SK-N-SH treated with all-trans-retinoic acid at 6 μM for 48 hours (cell line): ENCODE measurements around the gene OR9Q1.

Source experiments
- BACH2 ChIP-seq: fragments of 250-450 bp; sonication (Bioruptor Pico); IDR thresholded peaks from 2 replicates; pipeline ENCODE4 v1.9.0; 2021; ENCODE audit warnings: mild to moderate bottlenecking, borderline replicate concordance
- CREB5 ChIP-seq: fragments of 250-450 bp; sonication (Bioruptor Pico); IDR thresholded peaks from 2 replicates; pipeline ENCODE4 v1.5.1; 2020; ENCODE audit warnings: low read depth, mild to moderate bottlenecking, moderate library complexity
- ZFP3 ChIP-seq: fragments of 250-450 bp; sonication (Bioruptor Pico); IDR thresholded peaks from 2 replicates; pipeline ENCODE4 v1.5.0; 2020; ENCODE audit warnings: mild to moderate bottlenecking, moderate library complexity
- TF ChIP-seq, protein P1 (sequence below): fragments of 250-450 bp; sonication (Bioruptor Pico); IDR thresholded peaks from 2 replicates; pipeline ENCODE4 v1.8.0; 2021; ENCODE audit warnings: low read depth, mild to moderate bottlenecking, moderate library complexity, borderline replicate concordance
- TF ChIP-seq, protein P2 (sequence below): fragments of 250-450 bp; sonication (Bioruptor Pico); IDR thresholded peaks from 2 replicates; pipeline ENCODE4 v1.8.0; 2020; ENCODE audit warnings: mild to moderate bottlenecking, moderate library complexity, borderline replicate concordance

GRCh38 chr11:58097437-58097836 lies 73.8 kb downstream of the OR9Q1 start:
- TF ChIP-seq, protein P1, sequence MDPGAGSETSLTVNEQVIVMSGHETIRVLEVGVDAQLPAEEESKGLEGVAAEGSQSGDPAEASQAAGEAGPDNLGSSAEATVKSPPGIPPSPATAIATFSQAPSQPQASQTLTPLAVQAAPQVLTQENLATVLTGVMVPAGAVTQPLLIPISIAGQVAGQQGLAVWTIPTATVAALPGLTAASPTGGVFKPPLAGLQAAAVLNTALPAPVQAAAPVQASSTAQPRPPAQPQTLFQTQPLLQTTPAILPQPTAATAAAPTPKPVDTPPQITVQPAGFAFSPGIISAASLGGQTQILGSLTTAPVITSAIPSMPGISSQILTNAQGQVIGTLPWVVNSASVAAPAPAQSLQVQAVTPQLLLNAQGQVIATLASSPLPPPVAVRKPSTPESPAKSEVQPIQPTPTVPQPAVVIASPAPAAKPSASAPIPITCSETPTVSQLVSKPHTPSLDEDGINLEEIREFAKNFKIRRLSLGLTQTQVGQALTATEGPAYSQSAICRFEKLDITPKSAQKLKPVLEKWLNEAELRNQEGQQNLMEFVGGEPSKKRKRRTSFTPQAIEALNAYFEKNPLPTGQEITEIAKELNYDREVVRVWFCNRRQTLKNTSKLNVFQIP (CRISPR knock-in tag), result no peak
- TF ChIP-seq, protein P2, sequence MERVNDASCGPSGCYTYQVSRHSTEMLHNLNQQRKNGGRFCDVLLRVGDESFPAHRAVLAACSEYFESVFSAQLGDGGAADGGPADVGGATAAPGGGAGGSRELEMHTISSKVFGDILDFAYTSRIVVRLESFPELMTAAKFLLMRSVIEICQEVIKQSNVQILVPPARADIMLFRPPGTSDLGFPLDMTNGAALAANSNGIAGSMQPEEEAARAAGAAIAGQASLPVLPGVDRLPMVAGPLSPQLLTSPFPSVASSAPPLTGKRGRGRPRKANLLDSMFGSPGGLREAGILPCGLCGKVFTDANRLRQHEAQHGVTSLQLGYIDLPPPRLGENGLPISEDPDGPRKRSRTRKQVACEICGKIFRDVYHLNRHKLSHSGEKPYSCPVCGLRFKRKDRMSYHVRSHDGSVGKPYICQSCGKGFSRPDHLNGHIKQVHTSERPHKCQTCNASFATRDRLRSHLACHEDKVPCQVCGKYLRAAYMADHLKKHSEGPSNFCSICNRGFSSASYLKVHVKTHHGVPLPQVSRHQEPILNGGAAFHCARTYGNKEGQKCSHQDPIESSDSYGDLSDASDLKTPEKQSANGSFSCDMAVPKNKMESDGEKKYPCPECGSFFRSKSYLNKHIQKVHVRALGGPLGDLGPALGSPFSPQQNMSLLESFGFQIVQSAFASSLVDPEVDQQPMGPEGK (CRISPR knock-in tag), result no peak
- TF ChIP-seq ZFP3 (CRISPR knock-in tag) (no peak), CREB5 (CRISPR knock-in tag) (no peak), BACH2 (no peak)
